Measurements from ENCODE around the gene GABPB1. TPM values are rescaled to one million over a fixed set of nuclear protein-coding genes. Genes with fewer than 3 reads are reported as not detected.

GABPB1 gene
- polyA plus RNA-seq, 1 donor (not counting 4 experiments of a cell fraction or from before 2014, with no cell fraction given): 23.3 TPM

- peaks cover 2% of the 10 kb centered on the region for H4K20me1 ChIP-seq (ENCODE audit: control insufficient read depth, extremely low read depth, insufficient read depth, low read length)
- peaks cover 89% of the 10 kb centered on the region for H3K79me2 ChIP-seq (ENCODE audit: control insufficient read depth, insufficient read depth, low read length)
- peak overlapping the region; percentile 70 for H3K4me2 ChIP-seq (ENCODE audit: control insufficient read depth, extremely low read depth, insufficient read depth, low read depth, low read length)
- peaks cover 3 to 7% of the 10 kb centered on the region in 2 experiments for H3K36me3 ChIP-seq (ENCODE audit: control insufficient read depth in 2 of 2, extremely low read depth in 1 of 2, insufficient read depth in 2 of 2, low read length in 2 of 2)
- peak overlapping the region; percentile 73 to 100 (median 98) for H3K4me3 ChIP-seq (ENCODE audit: control insufficient read depth in 2 of 3, extremely low read depth in 1 of 3, insufficient read depth in 2 of 3, low read depth in 1 of 3, low read length in 3 of 3)
- H3K4me1 ChIP-seq (ENCODE audit: control insufficient read depth, extremely low read depth, insufficient read depth, low read length): peaks cover 34% of the 10 kb centered on the region
- H3K9ac ChIP-seq (ENCODE audit: control insufficient read depth, extremely low read depth, insufficient read depth, low read length): peak overlapping the region; percentile 100
- FAIRE-seq (no peak), DNase-seq (ENCODE audit: low read depth, low spot score) (peak; percentile 72)
- peak overlapping the region; percentile 99 for H3K27ac ChIP-seq (ENCODE audit: control insufficient read depth, insufficient read depth, low read length)
- no peaks in the 10 kb centered on the region for H3K27me3 ChIP-seq (ENCODE audit: control insufficient read depth, extremely low read depth, insufficient read depth, low read length)
- no peaks in the 10 kb centered on the region for H3K9me1 ChIP-seq (ENCODE audit: control insufficient read depth, extremely low read depth, insufficient read depth, low read length)
- dilution Hi-C loops (cut with MboI; ENCODE audit: extremely low pct_ligation_motif_present, low sequenced_read_pairs): no loop called here
- no peaks in the 10 kb centered on the region for H3K9me3 ChIP-seq (ENCODE audit: control insufficient read depth, low read depth, low read length)
- H2AFZ ChIP-seq (ENCODE audit: control insufficient read depth, low read length): no peak overlapping the region
- TF ChIP-seq EZH2 (IDR thresholded peaks at IDR 0.05; ENCODE audit: low read length): no peak
- TF ChIP-seq CTCF (optimal IDR thresholded peaks at IDR 0.05 in 1 of 3, IDR thresholded peaks at IDR 0.05 in 1 of 3, conservative IDR thresholded peaks at IDR 0.05 in 1 of 3; ENCODE audit: extremely low read depth in 1 of 3, insufficient read depth in 2 of 3, low read length in 3 of 3): no peak
Measured at GRCh38 chr15:50353251-50353974, 1.6 kb downstream of the GABPB1 start.

- Histone ChIP-seq H3K27ac (ENCODE audit: control insufficient read depth, insufficient read depth, low read length) (no peak overlapping the region), H3K9me3 (ENCODE audit: control insufficient read depth, low read depth, low read length) (no peaks in the 10 kb centered on the region), H3K79me2 (ENCODE audit: control insufficient read depth, insufficient read depth, low read length) (peaks cover 80% of the 10 kb centered on the region), H3K4me1 (ENCODE audit: control insufficient read depth, extremely low read depth, insufficient read depth, low read length) (peaks cover 27% of the 10 kb centered on the region), H4K20me1 (ENCODE audit: control insufficient read depth, extremely low read depth, insufficient read depth, low read length) (peaks cover 2% of the 10 kb centered on the region), H3K4me3 (ENCODE audit: control insufficient read depth in 2 of 3, extremely low read depth in 1 of 3, insufficient read depth in 2 of 3, low read depth in 1 of 3, low read length in 3 of 3) (no peak overlapping the region), H2AFZ (ENCODE audit: control insufficient read depth, low read length) (no peak overlapping the region), H3K36me3 (ENCODE audit: control insufficient read depth in 2 of 2, extremely low read depth in 1 of 2, insufficient read depth in 2 of 2, low read length in 2 of 2) (no peaks in the 10 kb centered on the region), H3K9me1 (ENCODE audit: control insufficient read depth, extremely low read depth, insufficient read depth, low read length) (no peaks in the 10 kb centered on the region), H3K9ac (ENCODE audit: control insufficient read depth, extremely low read depth, insufficient read depth, low read length) (no peak overlapping the region), H3K4me2 (ENCODE audit: control insufficient read depth, extremely low read depth, insufficient read depth, low read depth, low read length) (peak overlapping the region; percentile 43), H3K27me3 (ENCODE audit: control insufficient read depth, extremely low read depth, insufficient read depth, low read length) (no peaks in the 10 kb centered on the region)
- DNase-seq (ENCODE audit: low read depth, low spot score) (no peak), FAIRE-seq (no peak)
- dilution Hi-C loops (cut with MboI; ENCODE audit: extremely low pct_ligation_motif_present, low sequenced_read_pairs): no loop called here
- TF ChIP-seq EZH2 (IDR thresholded peaks at IDR 0.05; ENCODE audit: low read length): no peak
- TF ChIP-seq CTCF (optimal IDR thresholded peaks at IDR 0.05 in 1 of 3, IDR thresholded peaks at IDR 0.05 in 1 of 3, conservative IDR thresholded peaks at IDR 0.05 in 1 of 3; ENCODE audit: extremely low read depth in 1 of 3, insufficient read depth in 2 of 3, low read length in 3 of 3): no peak
Measured at GRCh38 chr15:50350621-50351020, 4.4 kb downstream of the GABPB1 start.
